SW480 (cell line): ENCODE results near the gene LTBP2.

Source experiments
- DNase-seq: peaks from one replicate; pipeline ENCODE4 v3.0.0-alpha.2; 2016; ENCODE audit warnings: low spot score

LTBP2 gene

DNA sequence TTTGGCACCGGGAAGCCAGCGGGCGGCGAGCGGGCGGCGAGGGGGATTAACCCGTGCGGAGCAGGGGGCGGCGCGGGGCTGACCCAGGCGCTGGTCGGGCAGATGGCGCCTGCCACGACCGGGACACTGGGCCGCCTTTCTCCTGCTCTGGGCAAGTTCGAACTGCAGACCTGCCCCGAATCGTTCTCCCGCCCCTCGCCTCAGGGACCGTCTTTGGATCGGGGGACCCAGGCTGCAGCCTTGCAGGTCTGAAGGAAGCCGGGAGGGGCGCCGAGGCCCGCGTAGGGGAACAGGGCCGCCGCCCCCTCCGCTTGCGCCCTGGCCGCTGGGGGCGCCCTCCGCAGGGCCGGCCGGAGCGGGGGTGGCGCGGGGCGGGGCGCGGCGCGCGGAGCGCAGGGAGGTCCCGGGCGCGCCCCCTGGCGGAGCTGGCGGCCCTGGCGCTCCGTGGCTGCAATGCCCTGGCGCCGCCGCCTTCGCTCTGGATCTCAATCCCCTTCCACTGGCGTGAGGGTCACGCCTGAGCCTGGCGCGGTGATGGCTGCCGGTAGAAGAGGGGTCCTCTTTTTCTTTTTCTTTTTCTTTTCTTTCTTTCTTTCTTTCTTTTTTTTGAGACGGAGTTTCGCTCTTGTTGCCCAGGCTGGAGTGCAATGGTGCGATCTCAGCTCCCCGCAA, 449 bp upstream of the LTBP2 start:
- DNase-seq: peak; percentile 71

GRCh38 chr14:74610866-74611649, 979 bp downstream of the LTBP2 start:
- no peak for DNase-seq

GRCh38 chr14:74610199-74610865, 1.7 kb downstream of the LTBP2 start:
- DNase-seq: no peak

- DNase-seq: no peak
Measured at GRCh38 chr14:74609721-74610120, 2.3 kb downstream of the LTBP2 start.

DNA sequence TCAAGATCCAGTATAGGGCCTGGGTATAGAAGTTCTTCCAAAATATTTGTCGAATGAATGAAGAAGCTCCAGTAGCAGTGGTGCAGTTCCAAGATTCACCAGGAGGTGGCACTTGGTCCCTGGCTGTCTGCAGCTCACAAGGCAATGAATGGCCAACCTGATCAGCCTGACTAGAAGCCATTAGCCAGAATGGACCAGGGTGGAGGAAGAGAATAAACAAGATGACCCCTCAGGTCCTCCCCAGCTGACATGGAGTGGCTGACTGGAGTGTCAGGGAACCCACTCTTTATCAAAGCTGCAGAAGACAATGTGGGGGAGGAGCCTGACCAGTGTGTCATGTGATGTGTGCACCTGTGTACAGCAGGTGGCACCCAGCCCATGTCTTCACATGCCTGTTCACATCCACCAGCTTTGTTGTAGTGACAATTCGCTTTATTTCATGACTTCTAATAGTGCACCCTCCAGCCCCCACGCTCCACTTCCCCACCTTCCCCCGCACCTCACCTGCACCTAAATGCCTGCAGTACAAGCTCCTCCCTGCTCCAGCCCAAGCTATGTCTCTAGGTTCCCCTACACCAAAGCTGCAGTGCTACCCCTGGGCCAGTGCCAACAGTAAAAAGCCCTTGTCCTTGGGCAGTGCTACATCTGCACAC, 3.0 kb downstream of the LTBP2 start:
- peak; percentile 79 for DNase-seq

- no peak for DNase-seq
Measured at GRCh38 chr14:74606727-74607126, 5.3 kb downstream of the LTBP2 start.

DNA sequence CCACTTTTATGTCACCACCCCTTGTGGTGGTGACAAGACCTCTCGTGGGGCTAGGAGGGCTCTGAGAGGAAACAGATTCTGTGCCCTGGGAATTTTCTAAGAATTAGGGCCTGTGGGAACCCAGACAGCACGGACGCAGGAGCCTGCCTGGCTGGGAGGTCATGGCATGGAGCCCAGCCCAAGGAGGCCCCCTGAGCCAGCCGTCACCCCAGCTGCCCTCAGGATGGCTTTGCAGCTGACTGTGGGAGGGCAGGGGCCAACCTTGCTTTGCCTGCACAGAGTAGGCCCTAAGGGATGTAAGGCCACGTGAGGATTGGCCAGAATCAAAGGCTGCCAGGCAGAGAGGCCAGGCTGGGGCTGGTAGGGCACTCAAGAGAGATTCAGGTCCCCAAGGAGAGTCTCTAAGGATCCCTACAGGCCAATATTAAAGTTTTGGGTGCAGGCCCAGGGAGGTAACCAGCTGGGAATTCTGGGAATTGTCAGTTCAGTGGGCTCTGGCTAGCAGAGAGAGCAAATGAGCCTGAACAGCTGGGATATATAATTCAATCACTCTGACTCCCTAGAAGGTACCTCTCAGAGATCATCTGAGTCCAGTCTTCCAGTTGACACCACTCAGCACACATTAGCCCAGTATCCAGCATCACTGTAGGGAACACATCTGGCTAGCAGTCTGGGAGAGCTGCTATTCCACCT, 6.4 kb downstream of the LTBP2 start:
- no peak for DNase-seq

DNA sequence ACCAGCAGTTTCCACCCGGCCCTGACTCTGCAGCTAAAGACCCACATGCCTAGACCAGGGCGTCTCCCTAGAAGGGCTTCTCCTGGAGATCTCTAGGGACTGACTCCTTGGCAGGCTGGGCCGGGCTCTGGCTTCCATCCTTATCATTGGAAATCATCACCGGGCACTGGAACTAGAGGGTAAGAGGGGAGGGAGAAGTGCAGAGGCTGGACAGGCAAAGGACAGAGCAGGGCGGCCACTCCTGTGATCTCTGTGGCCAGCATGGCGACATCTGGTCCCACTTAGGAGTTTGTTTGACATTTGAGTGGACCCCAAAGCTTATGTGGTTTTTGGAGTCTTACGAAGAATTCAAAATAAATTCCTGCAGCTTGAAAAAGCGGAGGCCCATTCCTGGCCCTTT, 7.1 kb downstream of the LTBP2 start:
- DNase-seq: no peak

GRCh38 chr14:74604157-74604556, 7.9 kb downstream of the LTBP2 start:
- no peak for DNase-seq

DNA sequence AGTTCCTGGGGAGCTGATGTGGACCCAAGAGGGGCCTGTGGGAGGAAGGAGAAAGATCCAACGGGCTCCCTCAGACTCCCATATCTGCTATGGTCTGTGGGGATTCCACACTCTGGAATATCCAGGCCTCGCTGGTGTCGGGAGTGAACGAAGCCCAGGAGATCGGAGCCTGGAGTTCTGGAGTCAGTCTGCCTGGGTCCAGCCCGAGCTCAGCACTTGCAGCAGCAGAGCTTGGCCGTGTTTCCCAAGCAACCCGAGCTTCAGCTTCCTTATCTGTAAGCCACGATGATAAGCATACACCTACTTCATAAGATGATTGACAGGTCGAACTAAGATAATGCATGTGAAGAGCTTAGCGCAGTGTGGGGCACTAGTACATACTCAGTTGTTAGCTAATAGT, 10.1 kb downstream of the LTBP2 start:
- no peak for DNase-seq

DNA sequence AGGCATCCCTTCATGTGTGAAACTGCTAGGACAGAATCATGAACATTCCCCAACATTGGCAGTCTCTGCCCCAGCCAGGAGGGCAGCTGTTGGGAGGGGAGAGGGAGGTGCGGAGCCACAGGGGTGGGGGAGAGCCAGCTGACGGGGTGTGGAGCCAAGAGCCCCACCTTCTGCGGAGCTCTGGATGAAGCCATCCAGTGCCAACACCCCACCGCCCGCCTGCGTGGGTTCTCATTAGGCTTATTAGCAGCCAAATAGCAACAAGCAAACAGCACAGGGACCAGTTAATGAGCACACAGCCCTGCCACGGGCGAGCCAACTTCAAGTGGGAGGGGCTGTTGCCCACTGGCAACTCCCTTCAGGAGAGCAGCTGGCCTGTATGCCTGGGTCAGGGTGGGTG, 12.1 kb downstream of the LTBP2 start:
- DNase-seq: no peak

DNA sequence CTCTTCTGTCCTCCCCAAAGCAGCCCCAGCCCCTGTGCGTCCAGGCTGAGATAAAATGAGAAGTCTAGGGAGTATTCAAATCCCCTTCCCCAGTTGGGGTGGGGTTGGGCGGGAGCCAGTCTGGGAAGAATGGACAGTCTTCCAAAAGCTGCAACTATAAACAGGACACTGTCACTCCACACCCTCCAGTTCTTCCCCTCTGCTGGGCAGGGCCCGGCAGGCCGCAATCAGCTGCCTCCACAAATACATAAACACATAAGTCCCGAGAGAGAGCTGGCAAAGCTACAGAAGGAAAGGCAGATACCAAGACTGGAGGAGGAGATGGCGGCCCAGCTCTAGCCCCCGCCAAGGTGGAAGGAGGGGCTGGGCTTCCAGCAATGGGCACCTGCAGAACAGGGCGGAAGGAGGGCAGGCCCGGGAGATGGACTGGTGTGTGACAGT, 12.7 kb downstream of the LTBP2 start:
- no peak for DNase-seq

GRCh38 chr14:74596741-74597450, 15.1 kb downstream of the LTBP2 start:
- DNase-seq: no peak

GRCh38 chr14:74595006-74595735, 16.9 kb downstream of the LTBP2 start:
- DNase-seq: no peak

DNA sequence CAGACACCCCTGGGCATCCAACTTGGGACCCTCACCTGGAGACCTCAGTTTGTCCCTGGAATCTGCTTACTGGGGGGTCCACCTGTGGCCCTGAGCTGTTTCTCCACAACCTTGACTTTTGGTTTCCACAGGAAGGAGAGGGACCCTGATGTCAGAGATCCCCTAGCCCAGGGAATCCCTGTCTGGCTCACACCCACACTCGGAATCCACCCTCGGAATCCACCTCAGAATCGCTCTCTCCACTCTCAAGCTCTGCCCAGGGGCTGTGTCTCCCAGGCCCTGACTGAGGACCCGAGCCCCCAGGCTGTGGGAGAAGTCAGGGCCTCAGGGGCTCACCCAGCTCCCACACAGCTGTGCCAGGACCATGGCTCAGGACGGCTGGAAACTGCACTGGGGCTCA, 17.4 kb downstream of the LTBP2 start:
- DNase-seq: no peak

- DNase-seq: no peak
Measured at GRCh38 chr14:74594029-74594428, 18.0 kb downstream of the LTBP2 start.

GRCh38 chr14:74593241-74593953, 18.6 kb downstream of the LTBP2 start:
- DNase-seq: no peak

GRCh38 chr14:74592476-74593201, 19.4 kb downstream of the LTBP2 start:
- DNase-seq: no peak

- no peak for DNase-seq
Measured at GRCh38 chr14:74591899-74592298, 20.1 kb downstream of the LTBP2 start.
